ENCODE results near the gene IGF1R. TPM values are rescaled to one million over a fixed set of nuclear protein-coding genes. Genes with fewer than 3 reads are reported as not detected.
A peak's percentile ranks its signal among the peaks of the same experiment; 100 is the strongest.

The IGF1R gene
- total RNA-seq, 2 donors from 2014 or later, result 25.7 to 40.1 TPM

DNA sequence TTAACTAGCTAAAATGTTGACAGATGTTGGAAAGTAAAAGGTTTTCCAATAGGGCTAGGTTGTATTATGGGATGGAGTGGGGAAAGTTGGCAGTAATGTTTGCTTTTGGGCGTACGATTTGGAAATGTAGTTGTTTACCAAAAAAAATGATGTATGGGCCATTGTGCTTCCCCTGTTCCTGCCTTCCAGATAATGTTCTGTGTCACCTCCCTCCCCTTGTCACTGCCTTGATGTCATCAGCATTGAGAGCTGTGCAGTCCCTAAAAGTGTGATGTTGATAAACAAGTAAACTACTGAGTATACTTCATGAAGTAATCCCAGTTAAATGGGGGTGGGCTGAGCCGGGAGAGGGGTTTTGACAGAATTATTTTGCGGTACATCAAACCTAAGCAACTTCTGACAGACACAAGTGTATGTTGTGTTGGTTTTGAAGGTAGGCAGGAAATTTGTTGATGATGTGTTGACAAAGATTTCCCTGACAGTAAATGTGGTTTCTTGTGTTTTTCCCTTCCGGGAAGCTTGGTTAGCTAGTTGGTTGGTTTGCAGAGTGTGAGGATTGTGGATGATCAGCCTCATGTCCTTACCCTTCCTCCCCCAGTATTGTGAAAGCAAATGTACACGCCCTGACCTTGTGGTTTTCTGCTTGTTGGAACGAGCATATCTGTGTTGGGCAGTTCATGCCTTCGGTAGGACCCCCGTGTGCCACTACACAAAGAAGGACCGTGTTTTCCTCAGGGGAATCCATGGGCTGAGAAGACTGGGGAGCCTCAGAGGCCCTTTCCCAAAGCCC lies 271.9 kb downstream of the IGF1R start:
- H3K4me3 Mint-ChIP-seq, result no peak overlapping the region
- H3K9me3 Mint-ChIP-seq, result no peaks in the 10 kb centered on the region
- peak in 1 of 2 donors; percentile 21 for ATAC-seq (replicated peaks in 1 of 2)
- H3K27me3 Mint-ChIP-seq (ENCODE audit: low read depth), result no peaks in the 10 kb centered on the region
- peaks cover 16% of the 10 kb centered on the region for H3K4me1 Mint-ChIP-seq (ENCODE audit: low read depth)
- H3K27ac Mint-ChIP-seq, result no peak overlapping the region
- no peak for DNase-seq
- H3K36me3 Mint-ChIP-seq (ENCODE audit: insufficient read depth in 2 of 2), result peaks cover 3 to 8% of the 10 kb centered on the region in 2 donors

DNA sequence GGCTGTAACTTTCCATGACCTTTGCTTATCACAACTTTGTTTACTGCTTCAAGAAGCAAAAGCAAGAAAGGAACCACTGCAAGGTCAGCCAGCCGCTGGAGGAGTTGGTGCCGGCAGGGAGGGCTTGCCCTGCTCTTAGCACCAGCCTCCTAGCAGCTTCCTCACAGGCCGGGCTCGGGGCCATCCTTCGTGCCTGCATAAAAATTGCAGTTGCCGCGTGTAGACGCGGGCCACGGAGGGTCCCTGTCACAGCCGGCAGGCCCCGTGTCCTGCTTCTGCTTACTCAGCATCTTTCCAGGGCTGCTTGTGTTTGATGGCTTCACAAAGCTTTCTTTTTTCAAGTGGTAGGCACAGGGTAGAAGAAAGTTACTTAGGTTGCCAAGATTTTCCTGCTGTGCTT lies 274.8 kb downstream of the IGF1R start:
- Mint-ChIP-seq H3K36me3 (ENCODE audit: insufficient read depth in 2 of 2) (peaks cover 0 to 2% of the 10 kb centered on the region in 2 donors), H3K9me3 (no peaks in the 10 kb centered on the region), H3K27me3 (ENCODE audit: low read depth) (no peaks in the 10 kb centered on the region), H3K27ac (no peak overlapping the region), H3K4me3 (no peak overlapping the region), H3K4me1 (ENCODE audit: low read depth) (peaks cover 14% of the 10 kb centered on the region)
- no peak for DNase-seq
- no peak for ATAC-seq (replicated peaks in 1 of 2)

DNA sequence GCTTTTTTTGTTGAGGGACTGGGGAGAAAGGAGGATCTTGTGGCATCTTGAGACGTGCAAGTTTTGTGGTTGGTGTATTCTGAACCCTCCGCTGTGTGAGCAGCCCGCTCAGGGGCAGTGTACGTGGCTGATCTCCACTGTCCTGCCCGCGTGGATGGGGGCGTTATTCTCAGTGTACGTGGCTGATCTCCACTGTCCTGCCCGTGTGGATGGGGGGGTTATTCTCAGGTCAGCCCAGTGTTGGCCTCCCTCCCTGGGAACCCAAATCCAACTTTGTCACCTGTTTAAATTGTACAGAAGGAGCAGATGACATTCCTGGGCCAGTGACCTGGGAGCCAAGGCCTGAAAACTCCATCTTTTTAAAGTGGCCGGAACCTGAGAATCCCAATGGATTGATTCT lies 275.2 kb downstream of the IGF1R start:
- H3K4me1 Mint-ChIP-seq (ENCODE audit: low read depth), result peaks cover 14% of the 10 kb centered on the region
- no peaks in the 10 kb centered on the region for H3K27me3 Mint-ChIP-seq (ENCODE audit: low read depth)
- ATAC-seq (replicated peaks in 1 of 2), result no peak
- H3K9me3 Mint-ChIP-seq, result no peaks in the 10 kb centered on the region
- no peak overlapping the region for H3K27ac Mint-ChIP-seq
- no peak for DNase-seq
- peaks cover 0 to 2% of the 10 kb centered on the region in 2 donors for H3K36me3 Mint-ChIP-seq (ENCODE audit: insufficient read depth in 2 of 2)
- no peak overlapping the region for H3K4me3 Mint-ChIP-seq

DNA sequence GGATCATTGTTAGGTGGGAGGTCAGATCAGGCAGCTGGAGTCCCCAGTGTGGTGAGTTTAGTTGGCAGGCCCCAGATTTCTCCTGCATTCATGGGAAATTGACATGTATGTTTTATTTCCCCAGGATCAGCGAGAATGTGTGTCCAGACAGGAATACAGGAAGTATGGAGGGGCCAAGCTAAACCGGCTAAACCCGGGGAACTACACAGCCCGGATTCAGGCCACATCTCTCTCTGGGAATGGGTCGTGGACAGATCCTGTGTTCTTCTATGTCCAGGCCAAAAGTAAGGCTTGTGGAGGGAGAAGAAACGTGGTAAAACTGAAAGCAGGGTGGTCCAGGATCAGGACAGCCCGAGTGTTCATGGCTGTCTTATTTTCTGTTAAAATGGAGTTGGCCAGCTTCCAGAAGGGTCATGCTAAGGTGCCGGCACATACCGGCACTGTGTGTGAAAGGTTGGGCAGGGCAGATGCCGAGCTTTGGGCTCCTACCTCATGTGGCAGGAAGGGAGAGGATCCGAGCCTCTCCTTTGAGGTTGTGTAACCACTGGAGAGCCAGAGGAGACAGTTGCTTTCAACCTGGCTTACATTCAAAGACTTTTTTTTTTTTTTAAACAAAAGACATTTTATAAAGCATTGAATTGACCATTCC lies 276.2 kb downstream of the IGF1R start:
- Mint-ChIP-seq H3K9me3 (no peaks in the 10 kb centered on the region), H3K27ac (no peak overlapping the region), H3K4me3 (no peak overlapping the region), H3K36me3 (ENCODE audit: insufficient read depth in 2 of 2) (peaks cover 0 to 2% of the 10 kb centered on the region in 2 donors), H3K4me1 (ENCODE audit: low read depth) (peaks cover 7% of the 10 kb centered on the region), H3K27me3 (ENCODE audit: low read depth) (no peaks in the 10 kb centered on the region)
- DNase-seq (no peak), ATAC-seq (replicated peaks in 1 of 2) (no peak)

DNA sequence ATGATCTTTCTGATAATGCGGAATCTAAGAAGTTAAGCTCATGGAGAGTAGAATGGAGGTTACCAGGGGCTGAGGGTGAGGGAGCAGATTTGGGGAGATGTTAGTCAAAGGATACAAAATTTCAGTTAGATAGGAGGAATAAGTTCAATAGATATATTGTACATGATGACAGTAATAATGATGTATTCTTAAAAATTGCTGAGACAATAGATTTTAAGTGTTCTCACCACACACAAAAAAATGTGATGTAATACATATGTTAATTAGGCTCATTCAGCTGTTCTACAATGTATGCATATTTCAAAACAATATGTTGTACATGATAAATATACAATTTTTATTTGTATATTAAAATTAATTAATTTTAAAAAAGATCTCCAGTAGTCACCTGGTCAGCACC lies 277.9 kb downstream of the IGF1R start:
- ATAC-seq (replicated peaks in 1 of 2) (no peak), DNase-seq (no peak)
- Mint-ChIP-seq H3K27ac (no peak overlapping the region), H3K4me1 (ENCODE audit: low read depth) (no peaks in the 10 kb centered on the region), H3K9me3 (no peaks in the 10 kb centered on the region), H3K4me3 (no peak overlapping the region), H3K36me3 (ENCODE audit: insufficient read depth in 2 of 2) (peaks cover 0 to 2% of the 10 kb centered on the region in 2 donors), H3K27me3 (ENCODE audit: low read depth) (no peaks in the 10 kb centered on the region)

DNA sequence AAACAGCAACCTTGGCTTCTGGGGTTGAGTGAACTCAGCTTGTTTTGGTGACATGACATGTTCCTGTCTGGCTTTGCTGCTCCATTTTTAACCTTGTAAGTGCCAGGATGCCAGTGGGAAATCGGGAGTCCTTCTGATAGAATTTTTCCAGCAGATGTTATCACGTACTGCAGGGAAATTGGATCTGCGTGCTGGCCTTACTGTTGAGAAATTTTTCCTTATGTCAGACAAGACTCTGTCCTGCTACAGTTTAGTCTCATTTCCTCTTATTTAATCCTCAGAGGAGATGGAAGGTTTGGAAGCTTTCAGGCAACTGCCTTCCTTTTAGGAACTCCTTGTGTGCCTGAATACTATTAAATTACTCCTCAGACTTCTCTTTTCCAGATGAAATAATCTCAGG lies 278.7 kb downstream of the IGF1R start:
- Mint-ChIP-seq H3K36me3 (ENCODE audit: insufficient read depth in 2 of 2) (peaks cover 0 to 2% of the 10 kb centered on the region in 2 donors), H3K27me3 (ENCODE audit: low read depth) (no peaks in the 10 kb centered on the region)

DNA sequence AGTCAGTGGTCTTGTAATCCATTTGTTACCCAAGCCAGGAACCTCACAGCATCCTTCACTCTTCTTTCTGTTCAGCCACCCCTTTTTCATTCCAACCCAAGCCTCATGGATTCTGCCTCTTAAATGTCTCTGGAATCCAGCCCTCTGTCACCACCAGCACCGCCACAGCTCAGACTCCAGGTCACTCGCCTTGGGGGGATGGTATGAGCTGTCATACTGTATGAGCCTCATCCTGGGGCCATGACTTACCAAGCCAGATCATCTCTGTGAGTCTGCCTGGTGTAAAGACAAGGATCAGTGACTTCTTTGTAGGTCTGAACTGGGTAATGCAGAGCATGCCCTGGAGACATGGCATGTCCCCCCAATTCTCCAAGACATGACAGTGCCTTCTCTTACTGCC lies 279.7 kb downstream of the IGF1R start:
- Mint-ChIP-seq H3K9me3 (no peaks in the 10 kb centered on the region), H3K4me1 (ENCODE audit: low read depth) (no peaks in the 10 kb centered on the region), H3K27ac (no peak overlapping the region), H3K27me3 (ENCODE audit: low read depth) (no peaks in the 10 kb centered on the region), H3K36me3 (ENCODE audit: insufficient read depth in 2 of 2) (peaks cover 0 to 1% of the 10 kb centered on the region in 2 donors), H3K4me3 (no peak overlapping the region)
- no peak for ATAC-seq (replicated peaks in 1 of 2)
- DNase-seq, result no peak

More for the DNA sequence above, 278.7 kb downstream of the IGF1R start:
- Mint-ChIP-seq H3K4me1 (ENCODE audit: low read depth) (no peaks in the 10 kb centered on the region), H3K4me3 (no peak overlapping the region), H3K27ac (no peak overlapping the region), H3K9me3 (no peaks in the 10 kb centered on the region)
- ATAC-seq (replicated peaks in 1 of 2), result no peak
- DNase-seq, result no peak

DNA sequence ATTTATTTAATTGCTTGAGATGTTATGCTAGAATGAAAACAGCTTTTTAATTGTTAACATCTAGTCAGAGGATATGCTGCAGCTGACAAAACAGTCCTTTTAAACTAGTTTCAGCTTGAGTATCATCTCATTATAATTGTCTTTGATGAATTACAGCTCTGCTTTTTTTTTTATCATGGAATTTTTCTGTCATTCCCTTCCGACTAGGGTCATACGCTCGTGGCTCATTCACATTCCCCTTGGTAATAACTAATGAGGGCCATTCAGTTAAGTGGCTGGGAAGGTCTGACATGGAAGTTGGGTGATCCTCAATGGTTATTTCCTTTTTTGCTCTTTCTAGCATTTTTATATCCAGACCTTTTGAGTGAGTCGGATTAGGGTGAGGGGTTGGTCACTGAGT lies 282.2 kb downstream of the IGF1R start:
- H3K27ac Mint-ChIP-seq, result no peak overlapping the region
- ATAC-seq (replicated peaks in 1 of 2), result no peak
- peaks cover 1% of the 10 kb centered on the region for H3K4me1 Mint-ChIP-seq (ENCODE audit: low read depth)
- H3K36me3 Mint-ChIP-seq (ENCODE audit: insufficient read depth in 2 of 2), result peaks cover 0 to 4% of the 10 kb centered on the region in 2 donors
- H3K4me3 Mint-ChIP-seq, result no peak overlapping the region
- H3K27me3 Mint-ChIP-seq (ENCODE audit: low read depth), result no peaks in the 10 kb centered on the region
- no peak for DNase-seq
- no peaks in the 10 kb centered on the region for H3K9me3 Mint-ChIP-seq

DNA sequence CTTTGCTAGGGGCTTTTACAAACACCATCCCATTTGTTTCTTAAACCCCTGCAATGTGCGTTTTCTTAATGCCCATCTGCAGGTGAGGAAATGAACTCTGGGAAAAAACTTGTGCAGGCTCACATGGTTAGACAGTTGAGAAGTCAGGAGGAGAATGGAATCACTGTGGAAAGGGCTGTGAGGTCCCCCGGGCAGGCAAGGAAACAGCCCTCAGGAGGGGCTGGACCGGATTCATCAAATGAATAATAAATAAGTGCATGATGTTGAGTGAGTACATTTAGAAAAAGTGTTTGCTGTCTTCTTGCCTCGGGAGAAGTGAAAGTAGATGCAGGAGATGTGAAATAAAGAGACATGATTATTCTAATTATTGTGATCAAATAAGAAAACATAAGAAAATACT lies 282.7 kb downstream of the IGF1R start:
- Mint-ChIP-seq H3K36me3 (ENCODE audit: insufficient read depth in 2 of 2) (peaks cover 0 to 6% of the 10 kb centered on the region in 2 donors), H3K4me3 (no peak overlapping the region), H3K27ac (no peak overlapping the region), H3K4me1 (ENCODE audit: low read depth) (peaks cover 5% of the 10 kb centered on the region), H3K27me3 (ENCODE audit: low read depth) (no peaks in the 10 kb centered on the region), H3K9me3 (no peaks in the 10 kb centered on the region)
- ATAC-seq (replicated peaks in 1 of 2), result no peak
- DNase-seq, result no peak

DNA sequence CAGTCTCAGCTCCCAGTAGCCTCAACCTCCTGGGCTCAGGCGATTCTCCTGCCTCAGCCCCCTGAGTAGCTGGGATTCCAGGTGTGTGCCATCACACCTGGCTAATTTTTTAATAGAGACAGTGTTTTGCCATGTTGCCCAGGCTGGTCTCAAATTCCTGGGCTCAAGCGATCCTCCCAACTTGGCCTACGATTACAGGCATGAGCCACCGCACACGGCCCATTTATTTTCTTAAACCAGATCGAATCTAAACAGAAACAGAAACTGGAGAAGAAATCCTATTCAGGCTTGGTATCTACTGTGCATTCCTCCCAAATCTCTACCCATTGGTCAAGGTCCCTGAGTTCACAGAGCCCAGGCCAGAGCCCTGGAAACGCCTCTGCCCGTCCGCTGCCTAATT lies 285.1 kb downstream of the IGF1R start:
- Mint-ChIP-seq H3K27ac (no peak overlapping the region), H3K4me3 (no peak overlapping the region), H3K9me3 (no peaks in the 10 kb centered on the region), H3K4me1 (ENCODE audit: low read depth) (peaks cover 23% of the 10 kb centered on the region), H3K36me3 (ENCODE audit: insufficient read depth in 2 of 2) (peaks cover 0 to 7% of the 10 kb centered on the region in 2 donors), H3K27me3 (ENCODE audit: low read depth) (no peaks in the 10 kb centered on the region)
- DNase-seq (no peak), ATAC-seq (replicated peaks in 1 of 2) (no peak)

DNA sequence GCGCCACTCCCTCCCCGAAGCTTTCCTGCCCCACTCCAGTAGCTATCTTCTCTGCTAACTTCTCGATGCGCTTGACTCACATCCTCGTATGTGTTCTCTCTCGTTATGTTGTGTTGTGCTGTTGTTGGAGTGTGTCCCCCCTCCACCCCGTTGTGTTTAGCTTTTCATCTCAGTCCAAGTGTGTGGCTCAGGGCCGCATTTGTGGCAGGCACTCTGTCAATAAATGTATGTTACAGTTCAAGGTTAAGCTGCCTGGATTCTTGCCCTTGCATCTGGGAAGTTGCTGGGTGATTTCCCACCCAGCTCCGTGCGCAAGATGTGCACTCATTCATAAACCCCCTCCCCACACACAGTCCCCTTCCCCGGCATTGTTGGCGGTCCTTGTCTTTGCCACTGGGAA lies 287.4 kb downstream of the IGF1R start:
- Mint-ChIP-seq H3K36me3 (ENCODE audit: insufficient read depth in 2 of 2) (peaks cover 0 to 9% of the 10 kb centered on the region in 2 donors), H3K9me3 (no peaks in the 10 kb centered on the region), H3K27ac (no peak overlapping the region), H3K27me3 (ENCODE audit: low read depth) (no peaks in the 10 kb centered on the region), H3K4me3 (no peak overlapping the region), H3K4me1 (ENCODE audit: low read depth) (peaks cover 26% of the 10 kb centered on the region)
- ATAC-seq (replicated peaks in 1 of 2) (no peak), DNase-seq (no peak)

DNA sequence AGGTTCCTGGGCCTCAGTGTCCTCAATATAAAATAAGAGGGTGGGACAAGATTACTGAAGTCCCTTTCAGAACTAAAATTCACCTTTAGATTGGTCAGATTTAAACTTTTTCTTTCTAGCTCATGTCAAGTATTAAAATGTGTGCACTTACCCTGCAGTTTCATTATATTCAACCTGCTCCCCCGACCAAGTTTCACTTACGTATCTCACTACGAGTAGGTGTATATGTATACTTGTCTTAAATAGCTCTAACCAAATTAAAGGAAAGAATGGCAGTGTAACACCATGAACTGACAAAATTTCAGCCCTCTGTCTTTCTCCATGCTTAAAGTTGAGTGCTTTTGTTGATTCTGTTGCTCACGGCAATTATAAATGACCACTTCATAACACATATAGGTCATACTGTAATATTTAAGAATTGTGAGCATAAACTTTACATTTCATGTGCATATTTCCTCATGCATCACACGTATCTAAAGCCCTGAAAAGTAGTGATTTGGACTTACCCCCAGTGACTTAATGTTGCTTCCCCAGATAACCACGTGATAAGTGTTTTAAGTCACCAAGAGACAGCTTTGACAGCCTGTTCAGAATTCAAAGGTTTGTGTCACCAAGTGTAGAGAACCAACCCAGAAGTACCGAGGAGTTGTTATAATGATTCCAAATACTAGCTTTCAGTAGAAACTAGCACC lies 289.2 kb downstream of the IGF1R start:
- peak overlapping the region in 1 of 2 donors; percentile 9 for H3K4me3 Mint-ChIP-seq
- DNase-seq, result no peak
- peaks cover 26% of the 10 kb centered on the region for H3K4me1 Mint-ChIP-seq (ENCODE audit: low read depth)
- no peaks in the 10 kb centered on the region for H3K9me3 Mint-ChIP-seq
- H3K36me3 Mint-ChIP-seq (ENCODE audit: insufficient read depth in 2 of 2), result peaks cover 0 to 8% of the 10 kb centered on the region in 2 donors
- H3K27me3 Mint-ChIP-seq (ENCODE audit: low read depth), result no peaks in the 10 kb centered on the region
- H3K27ac Mint-ChIP-seq, result peak overlapping the region; percentile 73
- peak; percentile 83 for ATAC-seq (replicated peaks in 1 of 2)

DNA sequence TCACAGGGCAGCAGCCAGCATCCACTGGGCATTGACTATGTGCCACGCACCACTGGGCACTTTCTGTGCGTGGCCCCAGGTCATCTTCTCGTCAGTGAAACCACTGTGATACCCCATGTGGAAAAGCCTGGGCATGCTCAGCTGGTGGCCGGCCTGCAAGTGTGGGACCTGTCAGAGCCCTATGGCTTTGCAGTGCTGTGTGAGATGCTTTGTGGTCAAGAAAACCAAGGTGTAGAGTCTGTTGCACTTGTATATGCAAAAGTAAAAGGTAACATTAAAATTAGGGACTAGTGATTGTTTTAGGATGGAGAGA lies 289.7 kb downstream of the IGF1R start:
- no peak for ATAC-seq (replicated peaks in 1 of 2)
- no peak overlapping the region for H3K4me3 Mint-ChIP-seq

More for the DNA sequence above, 289.7 kb downstream of the IGF1R start:
- no peak for DNase-seq
- peaks cover 0 to 8% of the 10 kb centered on the region in 2 donors for H3K36me3 Mint-ChIP-seq (ENCODE audit: insufficient read depth in 2 of 2)
- H3K4me1 Mint-ChIP-seq (ENCODE audit: low read depth), result peaks cover 26% of the 10 kb centered on the region
- H3K27me3 Mint-ChIP-seq (ENCODE audit: low read depth), result no peaks in the 10 kb centered on the region
- no peak overlapping the region for H3K27ac Mint-ChIP-seq
- no peaks in the 10 kb centered on the region for H3K9me3 Mint-ChIP-seq

Data from activated T-cell treated with anti-CD3 and anti-CD28 coated beads, Interleukin-2, amount 50 U/mL, for 72 hours (primary cell).